Karpas-422 (cell line): ENCODE measurements around the gene ZNF43. TPM values are rescaled to one million over a fixed set of nuclear protein-coding genes. Genes with fewer than 3 reads are reported as not detected.
"Not testable (repeated sequence)": the region's sequence is repeated elsewhere in the genome, so short reads cannot be mapped to it uniquely, and the experiment has no call there.

Experiments
- DNase-seq: peaks from one replicate; pipeline ENCODE4 v3.0.0-alpha.2; 2015
- H2AFZ ChIP-seq: fragments of 200-600 bp; sonication (generic); 2 replicates; pipeline ENCODE4 v1.6.1; 2014; ENCODE audit warnings: antibody characterized with exemption, low read length, mixed read lengths
- H3K27ac ChIP-seq: fragments of 200-600 bp; sonication (generic); 2 replicates; pipeline ENCODE4 v1.5.1; 2014; ENCODE audit warnings: mild to moderate bottlenecking, low read length, moderate library complexity
- H3K27me3 ChIP-seq: fragments of 200-600 bp; sonication (generic); 2 replicates; pipeline ENCODE4 v1.6.1; 2014; ENCODE audit warnings: low read length, mixed read lengths
- H3K36me3 ChIP-seq: fragments of 200-600 bp; sonication (generic); 2 replicates; pipeline ENCODE4 v1.6.1; 2014; ENCODE audit warnings: low read length, mixed read lengths; ENCODE audit not compliant: insufficient read depth
- H3K4me1 ChIP-seq: fragments of 200-600 bp; sonication (generic); 2 replicates; pipeline ENCODE4 v1.6.1; 2014; ENCODE audit warnings: mild to moderate bottlenecking, low read length, mixed read lengths
- H3K4me2 ChIP-seq: fragments of 200-600 bp; sonication (generic); 2 replicates; pipeline ENCODE4 v1.6.1; 2014; ENCODE audit warnings: low read length, low read depth, mild to moderate bottlenecking; ENCODE audit not compliant: poor library complexity, severe bottlenecking
- H3K4me3 ChIP-seq: fragments of 200-600 bp; sonication (generic); 2 replicates; pipeline ENCODE4 v1.5.1; 2014; ENCODE audit warnings: mild to moderate bottlenecking, antibody characterized with exemption, low read length, mixed read lengths
- H3K79me2 ChIP-seq: fragments of 200-600 bp; sonication (generic); 2 replicates; pipeline ENCODE4 v1.6.1; 2014; ENCODE audit warnings: mild to moderate bottlenecking, low read length, mixed read lengths
- H3K9ac ChIP-seq: fragments of 200-600 bp; sonication (generic); 2 replicates; pipeline ENCODE4 v1.6.0; 2014; ENCODE audit warnings: low read length
- H3K9me2 ChIP-seq: fragments of 200-600 bp; sonication (generic), shearing (Covaris generic); replicated peaks from 2 replicates; pipeline ENCODE4 v1.6.0; 2014; ENCODE audit warnings: mild to moderate bottlenecking, low read length, moderate library complexity; ENCODE audit not compliant: insufficient read depth
- H3K9me3 ChIP-seq: fragments of 300-700, 200-600 bp; sonication (generic); 2 replicates; pipeline ENCODE4 v1.6.1; 2014; ENCODE audit warnings: low read length, mixed read lengths
- H4K20me1 ChIP-seq: fragments of 200-600 bp; sonication (generic); 2 replicates; pipeline ENCODE4 v1.6.1; 2014; ENCODE audit warnings: mild to moderate bottlenecking, antibody characterized with exemption, low read length, low read depth; ENCODE audit not compliant: insufficient read depth
- total RNA-seq: library from RNA; depleted of rRNA; stranded (reverse); fragments of >200 nt; shearing (Covaris generic); gene quantifications from 2 replicates; pipeline ENCODE4 v1.2.3, GENCODE V29; 2014; ENCODE audit warnings: low replicate concordance

ZNF43 gene
- total RNA-seq, 1 experiment from 2014 or later = 35.2 TPM

- Histone ChIP-seq H3K9me3 (no peaks in the 10 kb centered on the region), H4K20me1 (no peaks in the 10 kb centered on the region), H3K79me2 (no peaks in the 10 kb centered on the region), H3K9me2 (no peaks in the 10 kb centered on the region), H3K27ac (no peak overlapping the region), H3K4me1 (no peaks in the 10 kb centered on the region; the same call in 1 of the 2 replicates), H3K4me3 (no peak overlapping the region), H3K36me3 (no peaks in the 10 kb centered on the region), H3K4me2 (no peak overlapping the region), H2AFZ (no peak overlapping the region), H3K27me3 (no peaks in the 10 kb centered on the region), H3K9ac (no peak overlapping the region)
- DNase-seq = no peak
Observed at GRCh38 chr19:21789466-21790085, 46.4 kb downstream of the ZNF43 start.

- no peak overlapping the region for H3K9ac ChIP-seq
- H3K79me2 ChIP-seq = no peaks in the 10 kb centered on the region
- H3K4me3 ChIP-seq = no peak overlapping the region
- no peak overlapping the region for H3K27ac ChIP-seq
- H2AFZ ChIP-seq = no peak overlapping the region
- H3K27me3 ChIP-seq = no peaks in the 10 kb centered on the region
- no peaks in the 10 kb centered on the region; the same call in 1 of the 2 replicates for H3K4me1 ChIP-seq
- peaks cover 4% of the 10 kb centered on the region; the same call in 1 of the 2 replicates for H3K9me3 ChIP-seq
- DNase-seq = no peak
- no peak overlapping the region for H3K4me2 ChIP-seq
- H4K20me1 ChIP-seq = no peaks in the 10 kb centered on the region
- H3K36me3 ChIP-seq = no peaks in the 10 kb centered on the region
- no peaks in the 10 kb centered on the region for H3K9me2 ChIP-seq
Observed at GRCh38 chr19:21786936-21787335, 49.0 kb downstream of the ZNF43 start.

GRCh38 chr19:21775792-21776191 is 60.2 kb downstream of the ZNF43 start:
- not testable (repeated sequence) for H3K4me2 ChIP-seq, H3K79me2 ChIP-seq, DNase-seq, H4K20me1 ChIP-seq, H3K27me3 ChIP-seq, H3K4me3 ChIP-seq, H3K9me2 ChIP-seq, H3K36me3 ChIP-seq, H2AFZ ChIP-seq, H3K9ac ChIP-seq, H3K9me3 ChIP-seq, H3K27ac ChIP-seq, H3K4me1 ChIP-seq

- Histone ChIP-seq H3K9me3 (peaks cover 10% of the 10 kb centered on the region), H3K27ac (peak within 1 kb of the TSS; percentile 68), H3K36me3 (peaks cover 38% of the 10 kb centered on the region), H3K27me3 (no peaks in the 10 kb centered on the region), H4K20me1 (no peaks in the 10 kb centered on the region), H3K79me2 (peaks cover 48% of the 10 kb centered on the region), H3K9ac (peak within 1 kb of the TSS; percentile 95), H3K4me2 (peak within 1 kb of the TSS; percentile 81), H3K4me3 (peak within 1 kb of the TSS; percentile 96), H3K9me2 (no peaks in the 10 kb centered on the region), H2AFZ (peak within 1 kb of the TSS; percentile 84), H3K4me1 (peaks cover 9% of the 10 kb centered on the region; the same call in 1 of the 2 replicates)
- peak; percentile 97 for DNase-seq
Observed at GRCh38 chr19:21767065-21767800, 68.7 kb downstream of the ZNF43 start, which contains the start of gene ZNF100. ZNF100 (minus strand) TSS chr19:21767579; CDS start chr19:21767429, 150 bp downstream.

GRCh38 chr19:21766705-21767064 is 69.3 kb downstream of the ZNF43 start:
- H4K20me1 ChIP-seq, H3K27me3 ChIP-seq, H3K9me2 ChIP-seq, H3K9me3 ChIP-seq, H3K4me1 ChIP-seq, DNase-seq: not testable (repeated sequence)
- peaks cover 44% of the 10 kb centered on the region for H3K36me3 ChIP-seq
- peaks cover 54% of the 10 kb centered on the region for H3K79me2 ChIP-seq
- H3K4me2 ChIP-seq = peak overlapping the region; percentile 81
- peak overlapping the region; percentile 84; the same call in 1 of the 2 replicates for H2AFZ ChIP-seq
- peak overlapping the region; percentile 95 for H3K9ac ChIP-seq
- peak overlapping the region; percentile 68 for H3K27ac ChIP-seq
- H3K4me3 ChIP-seq = peak overlapping the region; percentile 96

- Histone ChIP-seq H4K20me1 (no peaks in the 10 kb centered on the region), H3K4me3 (peak overlapping the region; percentile 96), H3K9me3 (peaks cover 10% of the 10 kb centered on the region), H3K4me2 (no peak overlapping the region), H3K9me2 (no peaks in the 10 kb centered on the region), H3K27ac (no peak overlapping the region), H3K36me3 (peaks cover 57% of the 10 kb centered on the region), H3K9ac (no peak overlapping the region), H3K4me1 (peaks cover 9% of the 10 kb centered on the region; the same call in 1 of the 2 replicates), H3K79me2 (peaks cover 63% of the 10 kb centered on the region), H3K27me3 (no peaks in the 10 kb centered on the region), H2AFZ (no peak overlapping the region)
- DNase-seq = no peak
Observed at GRCh38 chr19:21765151-21765550, 70.8 kb downstream of the ZNF43 start.

- H3K9me3 ChIP-seq = peaks cover 15% of the 10 kb centered on the region
- peaks cover 90% of the 10 kb centered on the region for H3K36me3 ChIP-seq
- not testable (repeated sequence) for H3K4me2 ChIP-seq, H3K4me1 ChIP-seq, H3K27me3 ChIP-seq, H3K9me2 ChIP-seq, H3K27ac ChIP-seq, H2AFZ ChIP-seq, H3K9ac ChIP-seq, H4K20me1 ChIP-seq, H3K4me3 ChIP-seq
- H3K79me2 ChIP-seq = peaks cover 87% of the 10 kb centered on the region
- peak; percentile 29 for DNase-seq
Observed at GRCh38 chr19:21761547-21761946, 74.4 kb downstream of the ZNF43 start.

- Histone ChIP-seq H3K4me3 (no peak overlapping the region), H3K4me2 (no peak overlapping the region), H3K79me2 (peaks cover 84% of the 10 kb centered on the region), H3K27me3 (no peaks in the 10 kb centered on the region), H2AFZ (no peak overlapping the region), H3K36me3 (peaks cover 93% of the 10 kb centered on the region), H4K20me1 (no peaks in the 10 kb centered on the region), H3K9me2 (no peaks in the 10 kb centered on the region), H3K27ac (no peak overlapping the region), H3K4me1 (no peaks in the 10 kb centered on the region), H3K9ac (no peak overlapping the region), H3K9me3 (peaks cover 8% of the 10 kb centered on the region; the same call in 1 of the 2 replicates)
- DNase-seq = no peak
Observed at GRCh38 chr19:21758296-21758695, 77.7 kb downstream of the ZNF43 start.
